ENCODE measurements around the gene ADPRH.

DNA sequence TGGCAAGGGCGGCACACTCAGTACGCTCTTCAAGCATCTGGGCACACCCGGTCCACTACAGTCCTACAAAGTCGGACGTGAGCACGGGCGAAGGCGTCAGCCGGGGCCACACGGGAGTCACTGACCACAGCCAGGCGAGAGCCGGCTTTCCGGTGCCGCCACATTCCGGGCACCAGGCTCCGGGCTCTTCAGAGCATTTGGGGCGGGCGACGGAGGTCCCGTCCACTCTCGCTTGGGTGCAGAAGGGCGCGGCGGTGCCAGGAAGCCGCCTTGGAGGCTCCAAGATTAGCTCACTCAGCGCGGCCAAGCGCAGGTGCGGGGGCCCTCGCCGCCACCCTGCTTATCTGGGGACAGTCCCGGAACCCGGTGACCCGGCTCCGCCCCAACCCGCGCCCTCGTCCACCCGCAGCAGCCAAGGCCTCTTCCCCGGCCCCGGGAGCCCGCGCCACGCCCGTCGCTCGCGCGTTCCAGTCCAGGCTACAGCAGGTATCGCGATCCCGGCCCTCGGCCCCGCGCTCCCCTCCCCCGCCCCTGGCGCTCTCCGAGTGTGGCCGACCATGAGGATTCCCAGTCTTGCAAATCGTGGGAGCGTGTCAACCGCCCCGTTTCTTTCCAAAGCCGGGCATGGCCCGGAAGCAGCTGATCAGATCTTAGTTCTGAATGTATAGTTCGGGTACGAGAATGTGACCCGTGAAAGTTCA is at the start of gene ADPRH:
- TF ChIP-seq RCOR1 (IDR thresholded peaks at IDR 0.05; ENCODE audit: low read depth, low read length), result no peak
- TF ChIP-seq, protein P1, sequence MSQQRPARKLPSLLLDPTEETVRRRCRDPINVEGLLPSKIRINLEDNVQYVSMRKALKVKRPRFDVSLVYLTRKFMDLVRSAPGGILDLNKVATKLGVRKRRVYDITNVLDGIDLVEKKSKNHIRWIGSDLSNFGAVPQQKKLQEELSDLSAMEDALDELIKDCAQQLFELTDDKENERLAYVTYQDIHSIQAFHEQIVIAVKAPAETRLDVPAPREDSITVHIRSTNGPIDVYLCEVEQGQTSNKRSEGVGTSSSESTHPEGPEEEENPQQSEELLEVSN (IDR thresholded peaks at IDR 0.05; ENCODE audit: borderline replicate concordance, low read depth), result peak; percentile 68; the same call in 1 of the 2 replicates
- TF ChIP-seq, protein P2, sequence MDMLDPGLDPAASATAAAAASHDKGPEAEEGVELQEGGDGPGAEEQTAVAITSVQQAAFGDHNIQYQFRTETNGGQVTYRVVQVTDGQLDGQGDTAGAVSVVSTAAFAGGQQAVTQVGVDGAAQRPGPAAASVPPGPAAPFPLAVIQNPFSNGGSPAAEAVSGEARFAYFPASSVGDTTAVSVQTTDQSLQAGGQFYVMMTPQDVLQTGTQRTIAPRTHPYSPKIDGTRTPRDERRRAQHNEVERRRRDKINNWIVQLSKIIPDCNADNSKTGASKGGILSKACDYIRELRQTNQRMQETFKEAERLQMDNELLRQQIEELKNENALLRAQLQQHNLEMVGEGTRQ (IDR thresholded peaks at IDR 0.05), result no peak
- TF ChIP-seq EP300 (IDR thresholded peaks at IDR 0.05), result no peak
- peak; percentile 44 for TF ChIP-seq POLR2A (IDR thresholded peaks at IDR 0.05; ENCODE audit: low read length)
- TF ChIP-seq, protein P3, sequence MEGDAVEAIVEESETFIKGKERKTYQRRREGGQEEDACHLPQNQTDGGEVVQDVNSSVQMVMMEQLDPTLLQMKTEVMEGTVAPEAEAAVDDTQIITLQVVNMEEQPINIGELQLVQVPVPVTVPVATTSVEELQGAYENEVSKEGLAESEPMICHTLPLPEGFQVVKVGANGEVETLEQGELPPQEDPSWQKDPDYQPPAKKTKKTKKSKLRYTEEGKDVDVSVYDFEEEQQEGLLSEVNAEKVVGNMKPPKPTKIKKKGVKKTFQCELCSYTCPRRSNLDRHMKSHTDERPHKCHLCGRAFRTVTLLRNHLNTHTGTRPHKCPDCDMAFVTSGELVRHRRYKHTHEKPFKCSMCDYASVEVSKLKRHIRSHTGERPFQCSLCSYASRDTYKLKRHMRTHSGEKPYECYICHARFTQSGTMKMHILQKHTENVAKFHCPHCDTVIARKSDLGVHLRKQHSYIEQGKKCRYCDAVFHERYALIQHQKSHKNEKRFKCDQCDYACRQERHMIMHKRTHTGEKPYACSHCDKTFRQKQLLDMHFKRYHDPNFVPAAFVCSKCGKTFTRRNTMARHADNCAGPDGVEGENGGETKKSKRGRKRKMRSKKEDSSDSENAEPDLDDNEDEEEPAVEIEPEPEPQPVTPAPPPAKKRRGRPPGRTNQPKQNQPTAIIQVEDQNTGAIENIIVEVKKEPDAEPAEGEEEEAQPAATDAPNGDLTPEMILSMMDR (IDR thresholded peaks at IDR 0.05), result no peak
- TF ChIP-seq, protein P4, sequence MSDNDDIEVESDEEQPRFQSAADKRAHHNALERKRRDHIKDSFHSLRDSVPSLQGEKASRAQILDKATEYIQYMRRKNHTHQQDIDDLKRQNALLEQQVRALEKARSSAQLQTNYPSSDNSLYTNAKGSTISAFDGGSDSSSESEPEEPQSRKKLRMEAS (IDR thresholded peaks at IDR 0.05), result peak; percentile 70
- TF ChIP-seq CHD4 (IDR thresholded peaks at IDR 0.05; ENCODE audit: borderline replicate concordance), result no peak
- no peak for TF ChIP-seq RAD21 (conservative IDR thresholded peaks at IDR 0.05 in 1 of 2, IDR thresholded peaks at IDR 0.05 in 1 of 2)
- TF ChIP-seq BHLHE40 (IDR thresholded peaks at IDR 0.05; ENCODE audit: low read depth, low read length), result no peak
- TF ChIP-seq, protein P5, sequence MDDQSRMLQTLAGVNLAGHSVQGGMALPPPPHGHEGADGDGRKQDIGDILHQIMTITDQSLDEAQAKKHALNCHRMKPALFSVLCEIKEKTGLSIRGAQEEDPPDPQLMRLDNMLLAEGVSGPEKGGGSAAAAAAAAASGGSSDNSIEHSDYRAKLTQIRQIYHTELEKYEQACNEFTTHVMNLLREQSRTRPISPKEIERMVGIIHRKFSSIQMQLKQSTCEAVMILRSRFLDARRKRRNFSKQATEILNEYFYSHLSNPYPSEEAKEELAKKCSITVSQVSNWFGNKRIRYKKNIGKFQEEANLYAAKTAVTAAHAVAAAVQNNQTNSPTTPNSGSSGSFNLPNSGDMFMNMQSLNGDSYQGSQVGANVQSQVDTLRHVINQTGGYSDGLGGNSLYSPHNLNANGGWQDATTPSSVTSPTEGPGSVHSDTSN (IDR thresholded peaks at IDR 0.05), result no peak
- TF ChIP-seq RFX5 (IDR thresholded peaks at IDR 0.05), result no peak
- TF ChIP-seq ZC3H11A (IDR thresholded peaks at IDR 0.05), result no peak

Measured in A549 (cell line).